NCI-H2196 treated with DMSO at 0.1 percent for 48 hours (cell line): ENCODE data around the gene GRXCR1.

ENCODE experiments used
- DNase-seq: peaks from one replicate; lab custom pipeline; 2025; ENCODE audit not compliant: unreplicated experiment; lab: John Stamatoyannopoulos, UW

Gene GRXCR1

DNA sequence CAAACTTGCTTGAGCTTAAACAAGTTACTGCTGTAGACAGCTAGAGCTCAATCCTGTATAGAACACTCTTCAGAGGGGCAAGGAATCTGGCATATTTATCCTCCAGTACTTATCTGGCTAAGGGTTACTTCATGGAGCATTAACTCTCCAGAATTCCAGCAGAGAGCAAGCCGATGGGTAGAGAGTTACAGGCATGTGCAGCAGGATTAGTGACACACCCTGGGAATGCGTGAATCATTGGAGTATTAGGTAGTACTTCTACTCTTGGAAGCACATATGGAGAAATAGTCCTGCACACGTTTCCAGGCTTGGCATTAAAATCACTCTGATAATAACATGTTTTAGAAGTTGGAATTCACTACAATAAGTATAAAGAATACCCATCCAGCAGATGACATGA, 35.4 kb downstream of the GRXCR1 start:
- DNase-seq, result no peak

DNA sequence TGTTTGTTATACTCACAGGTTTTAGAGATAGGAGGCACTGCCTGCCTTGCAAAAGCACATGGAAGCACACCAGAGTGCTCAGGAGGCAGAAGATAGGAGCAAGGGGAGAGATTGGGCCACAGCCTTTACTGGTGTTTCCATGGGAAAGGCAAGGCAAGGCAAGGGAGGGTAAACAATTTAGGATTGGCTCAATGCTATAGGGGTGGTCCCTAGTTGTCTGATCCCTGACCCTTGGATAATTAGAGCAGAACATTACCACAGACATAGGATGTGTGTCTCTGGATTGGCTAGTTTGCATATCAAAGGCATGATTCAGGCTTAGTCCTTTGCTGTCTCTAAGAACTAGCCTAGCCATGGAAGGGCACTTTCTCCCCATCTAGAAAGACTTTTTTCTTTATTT, 36.1 kb downstream of the GRXCR1 start:
- DNase-seq, result no peak

DNA sequence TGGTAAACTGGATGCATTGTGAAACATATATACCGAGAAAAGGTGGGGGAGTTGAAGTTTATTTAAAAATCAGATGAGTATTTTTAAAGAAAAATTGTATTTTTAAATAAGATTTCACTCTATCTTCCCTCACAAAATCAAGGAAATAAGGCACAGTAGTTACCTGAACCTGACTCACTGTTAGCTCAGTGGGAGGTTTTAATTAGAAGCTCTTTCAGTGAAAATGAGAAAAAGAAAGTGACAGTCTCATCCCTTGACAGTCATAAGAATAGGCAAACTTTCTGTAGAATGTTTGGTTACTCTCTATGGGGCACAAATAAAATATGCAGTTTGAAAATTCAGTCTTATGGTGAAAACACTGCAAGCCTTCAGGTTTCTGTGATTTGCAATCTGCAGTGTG, 49.7 kb downstream of the GRXCR1 start:
- DNase-seq, result no peak

DNA sequence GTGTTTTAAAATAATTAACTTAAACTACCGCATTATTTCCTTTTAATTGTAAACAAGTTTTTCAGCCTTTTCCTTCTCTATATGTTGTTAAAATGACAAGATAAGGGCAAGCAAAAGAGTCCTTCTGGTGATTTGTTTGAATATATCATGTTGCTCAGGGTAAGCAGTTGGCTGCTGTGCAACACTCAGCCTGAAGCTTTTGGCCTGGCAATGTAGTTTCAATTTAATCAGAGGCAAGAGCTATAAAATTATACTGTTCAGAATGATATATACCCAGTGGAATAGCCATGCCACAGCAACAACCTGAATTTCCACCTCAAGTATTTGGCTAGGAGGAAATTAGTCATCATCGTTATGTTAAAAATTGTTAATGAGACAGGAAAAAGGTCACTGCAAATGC, 53.4 kb downstream of the GRXCR1 start:
- no peak for DNase-seq

DNA sequence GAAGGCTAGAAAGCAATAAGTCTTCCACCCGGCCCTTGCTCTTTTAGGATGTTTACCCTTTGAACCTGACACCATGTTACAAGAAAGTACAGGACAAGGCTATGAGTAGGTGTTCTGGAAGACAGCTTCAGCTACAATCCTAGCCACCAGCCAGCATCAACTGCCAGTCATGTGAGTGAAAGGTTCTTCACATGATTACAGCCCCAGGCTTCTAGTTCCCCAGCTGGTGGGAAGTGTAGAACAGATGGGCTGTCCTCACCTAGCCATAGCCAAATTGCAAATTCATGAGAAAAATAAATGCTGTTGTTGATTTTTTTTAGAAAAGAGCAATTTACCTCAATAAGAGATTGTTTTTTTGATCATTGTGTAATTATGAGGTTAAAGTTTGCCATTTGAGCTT, 60.8 kb downstream of the GRXCR1 start:
- DNase-seq, result no peak

DNA sequence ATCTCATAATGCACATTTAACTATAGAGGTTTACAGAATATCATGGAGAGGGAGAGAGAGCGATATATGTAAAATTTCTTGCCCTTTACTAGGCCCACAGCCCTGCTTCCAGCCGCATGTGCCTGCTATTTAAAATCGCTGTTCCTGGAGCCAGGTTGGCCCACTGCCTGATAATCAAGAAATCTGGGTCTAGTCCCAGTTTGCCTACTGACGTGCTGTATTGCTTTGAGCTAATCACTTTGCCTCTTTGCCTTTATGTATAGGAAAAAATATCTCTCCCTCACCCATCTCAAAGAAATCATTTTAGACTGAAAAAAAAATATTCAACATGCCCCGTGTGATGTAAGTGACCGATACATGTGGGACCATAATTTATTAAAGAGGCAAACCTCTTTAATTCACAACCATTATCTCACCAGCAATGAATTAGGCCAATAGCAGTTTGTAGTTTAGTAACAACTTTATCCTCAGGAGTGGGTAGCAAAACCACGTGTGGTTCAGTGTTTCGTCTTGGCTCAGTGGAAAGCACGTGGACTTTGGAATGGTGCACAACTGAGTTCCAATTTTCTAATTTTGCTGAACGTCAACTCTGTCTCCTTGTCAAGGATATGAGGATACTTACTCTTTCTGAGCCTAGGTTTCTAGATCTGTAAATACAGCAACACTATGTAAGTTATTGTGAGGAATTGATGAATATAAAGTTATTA, 62.6 kb downstream of the GRXCR1 start:
- DNase-seq, result no peak

DNA sequence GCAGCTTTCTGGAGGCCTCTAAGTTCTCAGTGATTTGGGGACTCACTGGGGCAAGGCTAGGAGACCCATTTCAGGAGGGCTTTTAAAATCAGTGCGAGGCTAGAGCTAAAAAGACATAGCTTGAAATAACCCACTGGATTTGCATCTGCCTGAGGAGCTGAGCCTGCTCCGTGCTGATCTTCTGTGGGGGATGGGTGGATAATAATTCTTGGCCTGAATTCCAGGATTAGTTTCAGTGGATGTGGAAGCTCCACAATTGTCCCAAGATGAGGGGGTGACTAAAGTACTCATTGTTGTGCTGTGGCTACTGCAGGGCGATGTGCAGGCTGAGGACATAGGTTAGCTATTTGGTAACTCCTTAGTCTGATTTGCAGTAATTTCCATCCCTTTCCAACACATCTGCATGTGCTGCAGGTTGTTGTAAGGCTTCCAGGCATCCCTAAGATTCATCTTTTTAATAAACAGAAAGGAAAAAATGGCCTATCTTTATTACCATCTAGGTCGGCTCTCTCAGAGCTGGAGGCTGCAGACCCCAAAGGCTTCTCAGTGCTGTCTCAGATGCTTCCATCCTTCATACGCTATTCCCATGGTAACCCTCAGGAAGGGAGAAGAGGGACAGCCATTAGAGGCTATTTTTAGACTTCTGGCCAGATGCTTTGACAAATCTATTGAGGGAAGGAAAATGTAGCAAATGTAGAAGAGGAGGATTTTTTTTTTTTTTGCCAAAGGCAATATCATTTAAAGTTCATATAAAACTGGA, 63.4 kb downstream of the GRXCR1 start:
- no peak for DNase-seq

DNA sequence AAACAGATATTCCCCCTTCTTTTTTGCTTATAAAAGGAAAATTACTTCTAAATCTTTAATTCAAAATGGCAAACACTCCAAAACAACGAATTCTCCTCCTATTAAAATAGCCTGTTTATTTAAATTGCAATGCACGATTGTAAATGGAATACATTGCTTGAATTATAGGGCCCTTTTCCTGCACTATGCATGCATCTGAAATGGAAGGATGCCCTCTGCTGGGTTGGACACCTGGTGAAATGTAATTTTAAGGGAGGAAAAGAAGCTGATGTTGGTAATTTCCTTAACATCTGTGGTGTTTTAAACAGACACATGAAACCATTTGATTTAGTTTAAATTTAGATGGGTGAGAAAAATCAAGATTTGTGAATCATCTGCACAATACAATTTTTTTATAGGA, 72.8 kb downstream of the GRXCR1 start:
- no peak for DNase-seq

DNA sequence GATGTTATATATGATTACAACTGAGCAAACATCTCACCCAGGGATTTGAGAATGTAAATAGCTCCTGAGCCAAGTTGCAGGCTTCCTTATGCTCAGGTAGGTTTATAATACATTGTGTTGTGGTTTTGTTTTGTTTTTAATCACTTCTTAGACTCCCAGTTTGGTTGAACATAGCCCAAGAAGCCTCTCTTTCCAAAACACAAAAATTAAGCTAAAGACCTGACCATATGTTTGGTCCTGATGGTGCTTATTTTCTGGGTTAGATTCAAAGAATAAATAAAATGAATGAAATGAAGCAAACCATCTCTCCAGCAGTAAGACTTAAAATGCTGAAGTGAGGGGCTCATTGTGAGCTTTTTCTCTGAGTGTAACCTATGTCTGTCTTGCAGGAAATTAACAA, 93.5 kb downstream of the GRXCR1 start:
- DNase-seq, result no peak

DNA sequence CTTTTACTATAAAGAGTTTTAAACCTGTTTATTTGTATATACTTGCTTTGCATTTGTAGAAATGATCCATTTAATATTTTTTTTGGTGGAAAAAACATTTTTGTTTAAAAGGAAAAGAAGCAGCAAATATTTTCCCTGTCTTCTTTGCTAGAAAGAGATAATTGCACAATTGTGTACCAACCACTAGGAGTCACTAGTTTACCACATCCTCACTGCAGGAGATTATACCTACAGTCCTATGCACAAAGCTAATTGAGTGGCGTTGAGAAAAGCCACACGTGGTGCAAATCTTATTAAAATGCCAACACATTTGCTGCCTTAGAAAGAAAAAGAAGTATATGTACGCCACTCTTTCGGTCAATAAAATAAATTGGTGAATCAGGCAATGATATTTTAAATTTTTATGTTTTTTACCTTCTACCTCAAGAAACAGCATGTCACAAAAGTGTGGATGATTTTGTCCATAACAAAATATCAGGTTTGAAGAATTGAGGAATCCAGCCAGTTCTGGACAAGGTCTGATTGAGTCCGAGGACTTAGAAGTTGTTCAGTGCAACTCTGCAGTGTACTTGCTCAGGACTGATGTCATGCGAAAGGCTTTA, 102.9 kb downstream of the GRXCR1 start:
- DNase-seq, result no peak

DNA sequence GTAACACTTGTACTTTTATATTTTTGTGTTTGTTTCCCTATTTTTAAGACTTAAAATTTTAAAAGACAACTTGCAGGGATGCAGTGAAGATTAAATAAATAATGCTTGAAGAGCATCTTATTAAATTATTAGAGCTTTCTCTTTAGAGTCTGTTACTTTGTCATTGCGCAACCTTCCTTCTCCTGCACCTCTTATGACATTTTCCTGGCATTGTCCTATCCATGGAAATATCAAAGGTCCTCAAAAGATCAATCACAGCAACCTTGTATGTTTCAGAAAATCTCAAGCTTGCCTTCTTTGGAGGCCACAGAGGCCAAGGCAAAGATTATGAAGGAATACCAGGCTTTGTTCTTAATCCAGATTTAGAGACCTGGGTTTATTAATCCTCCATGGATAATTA, 116.3 kb downstream of the GRXCR1 start:
- no peak for DNase-seq

DNA sequence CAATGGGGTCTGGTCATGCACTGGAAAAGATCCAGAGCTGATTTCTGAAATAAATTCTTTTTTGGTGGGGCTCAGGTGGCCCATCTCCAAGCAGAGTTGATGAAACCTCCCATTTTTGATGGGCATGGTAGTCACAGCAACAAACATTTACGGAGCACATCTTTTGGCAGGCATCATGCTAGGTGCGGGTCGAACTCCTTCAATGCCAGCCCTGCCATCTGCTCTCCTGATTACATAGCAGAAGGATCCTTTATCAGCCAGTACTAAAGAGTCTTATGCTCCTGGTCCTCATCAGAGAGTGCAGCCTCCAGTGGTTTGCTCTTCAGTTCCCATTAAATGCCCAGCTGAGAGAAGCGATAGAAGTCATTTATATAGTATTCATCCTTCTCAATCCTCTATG, 121.7 kb downstream of the GRXCR1 start:
- DNase-seq, result no peak

DNA sequence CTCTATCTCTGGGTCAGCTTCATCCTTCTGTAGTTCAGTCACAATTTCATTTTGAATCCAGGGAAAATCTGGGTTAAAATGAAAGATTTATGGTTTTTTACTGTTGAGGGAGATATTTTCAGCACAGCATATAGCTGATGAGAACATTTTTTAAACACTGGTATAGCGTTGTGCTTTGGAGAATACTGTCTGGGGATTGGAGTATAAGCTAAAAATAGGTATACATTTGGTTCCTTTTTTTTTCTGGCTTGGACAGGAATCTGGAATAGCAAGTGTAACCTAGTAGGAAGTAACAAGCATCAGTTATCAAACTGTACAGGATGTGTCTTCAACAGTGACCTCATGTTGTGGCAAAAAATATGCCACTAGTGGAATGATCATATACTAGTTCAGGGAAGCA, 149.1 kb downstream of the GRXCR1 start:
- DNase-seq, result no peak

DNA sequence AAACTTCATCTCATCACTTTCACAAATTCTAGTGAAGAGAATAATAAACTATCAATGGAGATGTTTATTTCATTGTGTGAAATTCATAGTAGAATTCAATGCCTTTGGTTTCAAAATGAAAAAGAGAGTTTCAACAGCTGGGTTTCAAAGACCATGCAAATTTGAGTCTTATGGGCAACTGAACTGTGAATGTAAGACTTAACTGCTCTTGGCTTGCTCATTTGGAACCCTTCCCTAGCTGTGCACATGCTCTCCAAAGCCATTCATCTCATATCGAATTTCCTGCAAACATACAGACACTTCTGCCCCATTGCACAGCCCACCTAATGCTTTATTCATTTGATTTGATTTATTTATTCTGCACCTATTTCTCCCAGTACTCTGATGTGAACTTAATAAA, 154.5 kb downstream of the GRXCR1 start:
- no peak for DNase-seq

DNA sequence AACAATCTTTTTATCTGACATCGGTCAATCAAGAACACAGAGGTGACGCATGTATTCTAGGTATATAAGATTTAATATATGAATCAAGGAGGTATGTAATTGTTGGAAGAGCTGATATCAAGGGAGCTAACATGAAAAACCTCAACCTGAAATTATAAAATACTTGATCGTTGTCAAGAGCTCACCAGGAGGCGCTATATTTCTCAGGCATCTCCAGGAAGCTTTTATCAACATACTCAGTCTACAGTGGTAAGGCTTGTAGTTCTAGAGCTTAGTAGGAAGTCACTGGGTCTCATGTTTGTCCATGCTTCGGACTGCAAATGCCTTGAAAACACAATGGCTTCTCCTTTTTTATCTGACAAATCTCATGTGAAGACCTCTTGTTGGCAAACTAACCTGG, 156.1 kb downstream of the GRXCR1 start:
- DNase-seq, result no peak

DNA sequence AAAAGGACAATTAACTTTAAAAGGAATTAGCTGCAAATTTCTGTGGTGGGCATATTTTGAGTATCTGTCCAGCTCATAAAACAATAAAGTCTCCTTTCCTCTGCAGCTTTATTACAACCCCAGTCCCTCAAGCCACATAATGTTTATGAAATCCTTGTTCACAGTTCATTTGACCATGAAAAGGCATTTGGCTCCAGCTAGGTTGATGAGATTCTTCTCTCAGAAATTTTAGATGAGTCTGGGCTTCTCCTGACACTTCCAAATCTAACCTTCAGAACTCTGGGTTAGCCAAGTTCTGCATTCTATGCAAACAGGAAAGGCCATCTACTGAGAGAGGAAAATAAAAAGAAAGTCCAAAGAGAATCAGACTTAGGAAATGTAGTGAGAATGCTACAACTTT, 156.8 kb downstream of the GRXCR1 start:
- DNase-seq, result no peak

DNA sequence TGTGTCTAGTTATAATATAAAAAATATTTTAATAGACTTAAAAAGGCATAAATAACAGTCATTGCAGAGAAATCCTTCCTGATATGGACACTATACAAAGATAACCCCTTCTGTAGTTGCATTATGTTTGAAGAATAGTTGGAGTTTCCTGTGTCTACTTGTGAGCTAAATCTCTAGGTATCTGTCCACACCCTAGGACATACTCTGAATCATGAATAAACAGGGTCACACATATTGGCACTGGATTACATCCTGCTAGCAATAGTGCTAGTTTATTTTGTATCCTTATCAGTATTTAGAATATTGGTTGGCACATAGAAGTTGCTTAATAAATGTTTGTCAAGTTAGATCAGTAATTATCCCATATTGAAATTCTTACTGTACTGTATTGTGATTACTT, 173.9 kb downstream of the GRXCR1 start:
- DNase-seq, result no peak

DNA sequence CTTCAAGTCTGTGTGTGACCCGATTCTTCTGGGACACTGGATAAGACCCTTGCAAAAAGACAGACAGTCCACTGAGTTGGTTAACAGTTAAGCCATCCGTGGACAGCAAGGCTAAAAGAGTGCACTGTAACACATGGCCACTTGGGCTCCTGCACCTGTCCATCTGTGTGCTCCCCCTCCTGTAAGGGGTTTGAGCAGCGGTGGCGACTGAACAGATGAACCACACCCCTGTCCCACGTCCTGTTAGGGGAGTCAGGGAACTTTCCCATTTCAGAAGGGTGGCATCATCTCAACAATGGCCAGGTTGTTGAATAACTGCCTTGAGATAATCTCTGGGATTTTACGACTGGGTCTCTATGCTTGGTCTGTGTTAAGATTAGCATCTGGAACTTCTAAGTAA, 178.6 kb downstream of the GRXCR1 start:
- no peak for DNase-seq
